ENCODE measurements around the gene MTNR1A.
A peak's percentile ranks its signal among the peaks of the same experiment; 100 is the strongest.

Gene MTNR1A

GRCh38 chr4:186494496-186494895 lies 60.9 kb downstream of the MTNR1A start:
- DNase-seq (ENCODE audit: low spot score): no peak
- FAIRE-seq: no peak

GRCh38 chr4:186487726-186488125 lies 67.6 kb downstream of the MTNR1A start:
- FAIRE-seq: no peak
- no peak for DNase-seq (ENCODE audit: low spot score)

- DNase-seq (ENCODE audit: low spot score) (peak; percentile 17), FAIRE-seq (no peak)
These were observed 69.2 kb downstream of the MTNR1A start for GRCh38 chr4:186486172-186486571.

GRCh38 chr4:186485561-186486062 lies 69.8 kb downstream of the MTNR1A start:
- DNase-seq (ENCODE audit: low spot score): peak; percentile 40
- FAIRE-seq: no peak

- no peak for DNase-seq (ENCODE audit: low spot score)
- FAIRE-seq: no peak
These were observed 70.2 kb downstream of the MTNR1A start for GRCh38 chr4:186485150-186485549.

GRCh38 chr4:186483656-186484055 lies 71.7 kb downstream of the MTNR1A start:
- FAIRE-seq (no peak), DNase-seq (ENCODE audit: low spot score) (no peak)
